Fibroblast of lung (primary cell): Measurements from ENCODE around the gene SSR2. TPM values are rescaled to one million over a fixed set of nuclear protein-coding genes. Genes with fewer than 3 reads are reported as not detected.

Experiments
- DNase-seq, 2 donors: peaks; one replicate each; pipeline versions ENCODE4 v3.0.0 to v3.0.0-alpha.2; 2010; ENCODE audit warnings: low read depth in 2 of 2
- H2AFZ ChIP-seq: 2 replicates; pipeline ENCODE4 v1.5.1; 2012; ENCODE audit warnings: low read length, control low read depth, inconsistent platforms
- H3K27ac ChIP-seq: 2 replicates; pipeline ENCODE4 v1.5.1; 2011; ENCODE audit warnings: low read length, control low read depth; ENCODE audit not compliant: insufficient read depth
- H3K27me3 ChIP-seq: 2 replicates; pipeline ENCODE4 v1.5.1; 2011; ENCODE audit warnings: mild to moderate bottlenecking, low read length; ENCODE audit not compliant: control insufficient read depth, insufficient read depth
- H3K36me3 ChIP-seq: 2 replicates; pipeline ENCODE4 v1.5.1; 2011; ENCODE audit warnings: low read length; ENCODE audit not compliant: control insufficient read depth, insufficient read depth
- H3K4me1 ChIP-seq: 2 replicates; pipeline ENCODE4 v1.5.1; 2011; ENCODE audit warnings: low read length; ENCODE audit not compliant: control insufficient read depth, insufficient read depth; ENCODE audit errors: extremely low read depth
- H3K4me2 ChIP-seq: 2 replicates; pipeline ENCODE4 v1.5.1; 2011; ENCODE audit warnings: low read length, control low read depth; ENCODE audit not compliant: insufficient read depth; ENCODE audit errors: extremely low read depth
- H3K4me3 ChIP-seq, 4 experiments: fragments of 200-600 bp in 1 of 4; sonication (generic) in 1 of 4; replicated peaks in 1 of 4; 2 replicates each; pipeline ENCODE4 v1.5.1; 2011 to 2016; ENCODE audit warnings: low read length in 4 of 4, low read depth in 3 of 4, mild to moderate bottlenecking in 3 of 4, control low read depth in 2 of 4, inconsistent platforms in 1 of 4, mixed read lengths in 1 of 4; ENCODE audit not compliant: insufficient read depth in 1 of 4; ENCODE audit errors: control extremely low read depth in 1 of 4
- H3K79me2 ChIP-seq: 2 replicates; pipeline ENCODE4 v1.5.1; 2012; ENCODE audit warnings: mild to moderate bottlenecking, low read length, inconsistent platforms; ENCODE audit not compliant: control insufficient read depth, insufficient read depth
- H3K9ac ChIP-seq: 2 replicates; pipeline ENCODE4 v1.5.1; 2011; ENCODE audit warnings: mild to moderate bottlenecking, low read length, control low read depth; ENCODE audit not compliant: insufficient read depth
- H3K9me3 ChIP-seq: 2 replicates; pipeline ENCODE4 v1.5.1; 2012; ENCODE audit warnings: low read depth, low read length; ENCODE audit not compliant: control insufficient read depth, insufficient read depth
- H4K20me1 ChIP-seq: 2 replicates; pipeline ENCODE4 v1.5.1; 2011; ENCODE audit warnings: low read length; ENCODE audit not compliant: control insufficient read depth, insufficient read depth; ENCODE audit errors: extremely low read depth
- EZH2 ChIP-seq: IDR thresholded peaks from 2 replicates; pipeline ENCODE4 v1.5.1; 2012; ENCODE audit warnings: low read length, control low read depth, mild to moderate bottlenecking; ENCODE audit errors: missing control alignments
- polyA plus RNA-seq, 2 donors: library from polyadenylated mRNA; depleted of rRNA in 1 of 2; stranded (reverse) in 1 of 2; unstranded in 1 of 2; fragments of >200 nt; gene quantifications; 2 replicates each; pipeline ENCODE4 v1.2.1, GENCODE V29; 2011 to 2012; ENCODE audit warnings: missing spikeins in 1 of 2
- total RNA-seq: library from RNA; depleted of rRNA; stranded (reverse); fragments of >200 nt; gene quantifications from 2 replicates; pipeline ENCODE4 v1.2.1, GENCODE V29; 2014
- TF ChIP-seq, protein P1 (sequence below), 2 donors: IDR thresholded peaks in 1 of 2; conservative IDR thresholded peaks in 1 of 2; 1 replicate in 1 of 2; 2 replicates in 1 of 2; pipeline ENCODE4 v1.5.1; 2011 to 2012; ENCODE audit warnings: low read length in 2 of 2, control low read depth in 1 of 2, inconsistent platforms in 1 of 2, low read depth in 1 of 2, mild to moderate bottlenecking in 1 of 2

Gene SSR2
- total and polyA plus RNA-seq, 2 donors (not counting 1 experiment from before 2014, with no cell fraction given), result 304 to 673 TPM

DNA sequence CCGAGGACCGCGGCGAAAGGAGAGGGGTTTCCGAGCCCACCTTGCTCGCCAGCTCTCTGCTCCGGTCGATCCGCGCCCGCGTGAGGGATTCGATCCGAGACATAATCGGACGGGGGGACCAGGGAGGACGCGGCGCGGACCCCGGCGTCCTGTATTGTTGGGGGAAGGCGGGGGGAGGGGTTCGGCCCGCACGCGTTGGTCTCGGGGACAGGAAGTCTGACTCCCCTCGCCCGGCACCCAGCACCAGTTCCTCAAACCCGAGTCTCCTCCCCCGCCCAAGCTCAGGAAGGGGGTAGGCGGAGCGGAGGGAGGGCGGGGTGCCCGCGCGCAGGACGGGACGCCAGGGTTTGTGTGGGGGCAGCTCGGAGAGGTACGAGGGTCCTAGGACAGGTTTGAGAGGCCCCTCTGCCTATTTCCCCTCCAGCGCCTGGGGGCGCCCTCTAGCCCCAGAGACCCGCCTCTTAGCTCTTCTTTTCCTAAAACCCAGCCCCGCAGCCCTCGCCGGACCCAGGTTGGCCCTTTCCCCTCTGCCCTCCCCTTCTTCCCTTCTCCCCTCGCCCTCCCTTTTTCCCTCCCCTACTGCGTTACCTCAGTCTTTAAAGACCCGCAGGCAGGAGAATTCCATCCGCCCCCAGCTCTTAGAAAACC lies 42.3 kb downstream of the SSR2 start, which contains the start of gene ARHGEF2:
Gene ARHGEF2 (minus strand): TSS at position 223 of the 648 bp plus-strand sequence. CDS start 120 bp downstream, at position 103.
- peaks cover 40% of the 10 kb centered on the region for H3K4me1 ChIP-seq
- no peaks in the 10 kb centered on the region for H3K27me3 ChIP-seq
- peaks cover 83% of the 10 kb centered on the region for H3K79me2 ChIP-seq
- H3K9ac ChIP-seq, result peak within 1 kb of the TSS; percentile 76
- TF ChIP-seq, protein P1, sequence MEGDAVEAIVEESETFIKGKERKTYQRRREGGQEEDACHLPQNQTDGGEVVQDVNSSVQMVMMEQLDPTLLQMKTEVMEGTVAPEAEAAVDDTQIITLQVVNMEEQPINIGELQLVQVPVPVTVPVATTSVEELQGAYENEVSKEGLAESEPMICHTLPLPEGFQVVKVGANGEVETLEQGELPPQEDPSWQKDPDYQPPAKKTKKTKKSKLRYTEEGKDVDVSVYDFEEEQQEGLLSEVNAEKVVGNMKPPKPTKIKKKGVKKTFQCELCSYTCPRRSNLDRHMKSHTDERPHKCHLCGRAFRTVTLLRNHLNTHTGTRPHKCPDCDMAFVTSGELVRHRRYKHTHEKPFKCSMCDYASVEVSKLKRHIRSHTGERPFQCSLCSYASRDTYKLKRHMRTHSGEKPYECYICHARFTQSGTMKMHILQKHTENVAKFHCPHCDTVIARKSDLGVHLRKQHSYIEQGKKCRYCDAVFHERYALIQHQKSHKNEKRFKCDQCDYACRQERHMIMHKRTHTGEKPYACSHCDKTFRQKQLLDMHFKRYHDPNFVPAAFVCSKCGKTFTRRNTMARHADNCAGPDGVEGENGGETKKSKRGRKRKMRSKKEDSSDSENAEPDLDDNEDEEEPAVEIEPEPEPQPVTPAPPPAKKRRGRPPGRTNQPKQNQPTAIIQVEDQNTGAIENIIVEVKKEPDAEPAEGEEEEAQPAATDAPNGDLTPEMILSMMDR (conservative IDR thresholded peaks at IDR 0.05 in 1 of 2, IDR thresholded peaks at IDR 0.05 in 1 of 2; ENCODE audit: low read depth in 1 of 2, low read length in 2 of 2), result peak; percentile 27 to 40
- TF ChIP-seq EZH2, result no peak
- H3K27ac ChIP-seq, result peak within 1 kb of the TSS; percentile 87
- peaks cover 1% of the 10 kb centered on the region for H3K36me3 ChIP-seq
- H3K4me3 ChIP-seq, result peak within 1 kb of the TSS; percentile 67 to 90 (median 80)
- peak within 1 kb of the TSS; percentile 96 for H3K4me2 ChIP-seq
- peak; percentile 67 to 76 for DNase-seq
- H2AFZ ChIP-seq, result no peak within 1 kb of the TSS
- H4K20me1 ChIP-seq, result no peaks in the 10 kb centered on the region
- H3K9me3 ChIP-seq, result no peaks in the 10 kb centered on the region

DNA sequence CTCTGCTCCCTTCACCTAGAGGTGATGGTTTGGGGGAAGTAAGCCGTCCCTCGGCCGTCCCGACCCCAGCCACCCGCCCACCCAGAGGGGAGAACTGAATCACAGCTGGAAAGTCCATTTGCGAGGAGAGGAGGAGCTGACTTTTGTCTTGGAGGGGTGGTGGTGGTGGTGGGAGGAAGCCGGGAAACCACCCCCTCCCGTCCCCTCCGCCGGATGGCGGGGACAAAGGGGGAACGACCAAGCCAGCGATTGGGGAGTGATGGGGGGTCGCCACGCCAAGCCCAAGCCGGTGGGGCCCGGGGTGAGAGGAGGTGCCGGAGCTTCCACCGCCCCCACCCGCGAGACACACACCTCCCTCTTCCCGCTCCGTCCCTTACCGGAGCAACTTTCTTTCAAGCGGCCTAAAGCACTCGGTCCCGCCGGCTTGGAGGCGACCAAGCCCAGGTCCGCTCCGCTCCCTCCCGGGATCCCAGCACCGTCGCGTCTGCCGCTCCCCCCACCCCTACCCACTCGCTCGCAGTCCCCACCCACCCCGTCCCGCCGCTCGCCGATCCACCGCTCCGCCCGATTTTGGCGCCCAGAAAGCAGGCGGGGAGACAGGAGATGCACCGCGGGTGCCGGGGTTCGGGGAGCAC lies 42.9 kb downstream of the SSR2 start:
- Histone ChIP-seq H3K4me3 (peak overlapping the region; percentile 67 to 90 (median 80)), H2AFZ (no peak overlapping the region), H3K27me3 (no peaks in the 10 kb centered on the region), H3K36me3 (peaks cover 1% of the 10 kb centered on the region), H3K27ac (peak overlapping the region; percentile 87), H3K79me2 (peaks cover 87% of the 10 kb centered on the region), H3K4me1 (peaks cover 36% of the 10 kb centered on the region), H3K4me2 (peak overlapping the region; percentile 93), H4K20me1 (no peaks in the 10 kb centered on the region), H3K9me3 (no peaks in the 10 kb centered on the region), H3K9ac (peak overlapping the region; percentile 76)
- DNase-seq, result no peak
- no peak for TF ChIP-seq EZH2
- TF ChIP-seq, protein P1 (conservative IDR thresholded peaks at IDR 0.05 in 1 of 2, IDR thresholded peaks at IDR 0.05 in 1 of 2; ENCODE audit: low read depth in 1 of 2, low read length in 2 of 2), result no peak

DNA sequence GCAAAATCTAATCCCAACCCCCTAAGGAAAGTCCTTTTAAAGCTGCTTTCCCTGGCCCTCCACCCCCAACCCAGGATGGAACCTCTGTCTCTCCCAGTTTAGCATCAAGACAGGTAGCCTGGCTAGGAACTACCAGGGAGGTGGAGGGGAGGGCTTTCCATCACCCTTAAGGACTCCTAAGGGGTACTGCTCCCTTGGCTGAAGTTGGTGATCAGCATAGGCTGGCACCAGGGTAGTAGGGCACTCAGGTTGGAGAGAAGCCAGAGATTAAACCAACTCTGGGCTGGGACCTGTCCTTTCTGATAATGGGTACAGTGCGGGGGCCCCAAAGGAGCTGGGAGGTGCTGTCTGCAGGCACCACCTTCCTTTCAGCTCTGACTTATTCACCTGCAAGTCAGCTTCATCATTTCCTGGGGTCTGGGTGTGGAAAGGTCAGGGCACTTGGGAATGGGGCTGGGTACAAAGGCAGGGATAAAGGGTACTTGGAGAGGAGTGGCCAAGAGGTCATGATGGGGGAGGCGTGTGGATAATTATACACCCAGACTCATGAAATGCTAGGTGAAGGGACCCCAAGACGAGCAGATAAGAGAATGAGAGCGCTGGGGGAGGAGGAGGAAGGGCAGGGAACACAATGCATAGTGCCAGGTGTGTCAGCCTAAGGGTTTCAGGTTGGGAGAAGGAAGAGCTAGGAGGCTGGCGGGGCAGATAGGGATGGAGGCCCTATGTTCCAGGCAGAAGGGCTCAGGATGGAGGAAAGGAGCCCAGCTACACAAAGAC lies 43.6 kb downstream of the SSR2 start:
- Histone ChIP-seq H3K4me3 (peak overlapping the region; percentile 67 to 90 (median 80)), H3K27ac (peak overlapping the region; percentile 87), H3K9me3 (no peaks in the 10 kb centered on the region), H3K4me2 (peak overlapping the region; percentile 93), H3K4me1 (peaks cover 34% of the 10 kb centered on the region), H4K20me1 (no peaks in the 10 kb centered on the region), H3K79me2 (peaks cover 88% of the 10 kb centered on the region), H3K9ac (peak overlapping the region; percentile 76), H2AFZ (no peak overlapping the region), H3K36me3 (peaks cover 1% of the 10 kb centered on the region), H3K27me3 (no peaks in the 10 kb centered on the region)
- no peak for DNase-seq
- TF ChIP-seq EZH2, result no peak
- TF ChIP-seq, protein P1 (conservative IDR thresholded peaks at IDR 0.05 in 1 of 2, IDR thresholded peaks at IDR 0.05 in 1 of 2; ENCODE audit: low read depth in 1 of 2, low read length in 2 of 2), result no peak
